Effector CD8-positive, alpha-beta T cell (primary cell): ENCODE results near the gene SWT1.

Source experiments
- DNase-seq: peaks from one replicate; lab custom pipeline; 2025; lab: John Stamatoyannopoulos, UW
- total RNA-seq, 4 experiments: gene quantifications; one replicate each; lab custom pipeline; 2026; lab: John Stamatoyannopoulos, UW

Gene SWT1, protein sequence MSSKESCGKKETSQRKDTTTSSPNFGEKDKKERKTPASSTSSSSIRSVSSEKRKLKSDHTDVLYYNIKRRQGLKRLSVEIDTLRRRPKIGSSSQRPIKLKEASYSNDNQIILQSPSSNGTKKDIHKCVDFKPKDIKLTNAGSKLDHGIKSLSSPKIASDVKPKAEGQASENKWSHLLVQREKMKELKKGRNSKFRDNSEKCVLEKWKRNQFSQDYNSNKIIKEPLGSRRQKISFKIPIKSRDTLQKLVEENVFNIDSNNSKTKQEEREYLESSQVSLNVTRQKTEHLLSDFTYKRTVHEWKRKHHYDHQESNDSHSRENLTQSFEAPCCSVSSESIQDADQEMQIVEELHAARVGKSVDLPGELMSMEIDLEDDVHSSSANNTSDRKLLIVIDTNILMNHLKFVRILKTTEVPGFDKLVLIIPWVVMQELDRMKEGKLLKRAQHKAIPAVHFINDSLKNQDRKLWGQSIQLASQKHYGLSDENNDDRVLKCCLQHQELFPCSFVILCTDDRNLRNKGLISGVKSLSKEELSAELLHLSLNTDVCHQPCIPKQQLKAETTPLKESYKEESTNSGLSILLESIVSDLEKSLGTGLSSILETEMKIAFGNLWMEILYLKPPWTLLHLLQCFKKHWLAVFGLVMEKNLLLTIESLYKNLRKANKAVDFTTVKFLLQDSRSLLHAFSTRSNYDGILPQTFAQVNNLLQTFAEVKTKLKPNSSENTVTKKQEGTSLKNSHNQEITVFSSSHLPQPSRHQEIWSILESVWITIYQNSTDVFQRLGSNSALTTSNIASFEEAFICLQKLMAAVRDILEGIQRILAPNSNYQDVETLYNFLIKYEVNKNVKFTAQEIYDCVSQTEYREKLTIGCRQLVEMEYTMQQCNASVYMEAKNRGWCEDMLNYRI
- total RNA-seq, result 12.1 to 19.4 (median 18.0) reads per million in 4 experiments

- peak; percentile 96 for DNase-seq
Observed at GRCh38 chr1:185156854-185157598, at the start of gene SWT1, which contains the start of gene TRMT1L. SWT1 (plus strand) TSS chr1:185157167; CDS start chr1:185160842, 3,675 bp downstream. TRMT1L (minus strand) TSS chr1:185156953; CDS start chr1:185156712, 241 bp downstream.

GRCh38 chr1:185108321-185108720 is 48.6 kb upstream of the SWT1 start:
- DNase-seq, result no peak

GRCh38 chr1:185110145-185110544 is 46.8 kb upstream of the SWT1 start:
- DNase-seq, result no peak

DNA sequence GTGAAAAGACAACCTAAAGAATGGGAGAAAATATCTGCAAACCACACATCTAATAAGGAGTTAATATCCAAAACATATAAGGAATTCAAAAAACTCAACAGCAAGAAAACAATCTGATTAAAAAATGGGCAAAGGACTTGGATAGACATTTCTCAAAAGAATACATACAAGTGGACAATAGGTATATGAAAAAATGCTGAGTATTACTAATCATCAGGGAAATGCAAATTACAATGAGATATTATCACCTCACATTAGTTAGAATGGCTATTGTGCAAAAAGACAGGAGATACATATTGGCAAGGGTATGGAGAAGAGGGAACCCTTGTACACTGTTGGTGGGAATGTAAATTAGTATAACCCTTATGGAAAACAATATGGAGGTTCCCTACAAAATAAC is 45.1 kb upstream of the SWT1 start:
- DNase-seq, result no peak

DNA sequence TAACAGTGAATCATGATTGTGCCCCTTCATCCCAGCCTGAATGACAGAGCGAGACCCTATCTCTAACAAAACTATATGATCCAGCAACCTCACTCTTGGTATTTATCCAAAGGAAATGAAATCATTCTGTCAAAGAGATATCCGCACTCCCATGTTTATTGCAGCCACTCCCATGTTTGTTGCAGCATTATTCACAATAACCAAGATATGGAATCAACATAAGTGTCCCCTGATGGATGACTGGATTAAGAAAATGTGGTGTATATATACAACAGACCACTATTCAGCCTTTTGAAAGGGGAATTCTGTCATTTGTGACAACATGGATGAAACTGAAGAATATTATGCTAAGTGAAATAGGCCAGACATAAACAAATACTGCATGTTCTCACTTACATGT is 44.6 kb upstream of the SWT1 start:
- no peak for DNase-seq

DNA sequence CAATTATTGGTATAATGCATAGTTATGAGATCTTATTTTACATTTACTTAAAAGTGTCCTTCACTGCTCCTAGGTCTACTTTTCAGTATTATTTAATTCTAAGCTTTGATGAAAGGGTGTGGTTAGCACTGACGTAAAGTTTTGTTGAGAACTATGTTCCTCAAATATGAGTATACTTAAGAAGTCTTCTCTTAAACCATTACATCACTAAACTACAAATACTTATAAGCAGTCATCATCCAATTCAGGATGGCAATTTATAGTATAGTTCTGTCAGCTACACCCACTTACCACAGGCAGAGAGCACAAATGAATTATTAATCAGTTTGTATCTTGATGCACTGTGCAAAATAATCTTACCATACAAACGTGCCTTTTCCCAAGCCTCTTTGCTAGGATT is 27.3 kb upstream of the SWT1 start:
- DNase-seq, result no peak

DNA sequence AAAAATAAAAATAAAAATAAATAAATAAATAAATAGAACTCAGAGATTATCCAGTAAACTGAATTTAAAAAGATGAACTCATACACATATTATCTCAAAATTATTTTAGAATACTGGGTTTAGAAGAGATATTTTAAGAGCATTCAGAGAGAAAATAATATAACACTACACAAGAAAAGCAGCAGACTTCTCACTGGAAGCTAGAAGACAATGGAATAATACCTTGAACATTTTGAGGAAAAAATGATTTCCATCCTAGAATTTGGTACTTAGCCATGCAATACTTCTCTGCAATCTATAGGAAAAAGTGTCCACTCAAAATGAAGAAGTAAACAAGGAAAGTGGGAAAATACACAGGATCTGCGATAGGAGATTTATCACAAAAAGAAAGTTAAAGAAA is 24.4 kb upstream of the SWT1 start:
- no peak for DNase-seq

- no peak for DNase-seq
Observed at GRCh38 chr1:185137896-185138545, 18.9 kb upstream of the SWT1 start.

GRCh38 chr1:185139246-185139645 is 17.7 kb upstream of the SWT1 start:
- no peak for DNase-seq

GRCh38 chr1:185144233-185144632 is 12.7 kb upstream of the SWT1 start:
- no peak for DNase-seq

DNA sequence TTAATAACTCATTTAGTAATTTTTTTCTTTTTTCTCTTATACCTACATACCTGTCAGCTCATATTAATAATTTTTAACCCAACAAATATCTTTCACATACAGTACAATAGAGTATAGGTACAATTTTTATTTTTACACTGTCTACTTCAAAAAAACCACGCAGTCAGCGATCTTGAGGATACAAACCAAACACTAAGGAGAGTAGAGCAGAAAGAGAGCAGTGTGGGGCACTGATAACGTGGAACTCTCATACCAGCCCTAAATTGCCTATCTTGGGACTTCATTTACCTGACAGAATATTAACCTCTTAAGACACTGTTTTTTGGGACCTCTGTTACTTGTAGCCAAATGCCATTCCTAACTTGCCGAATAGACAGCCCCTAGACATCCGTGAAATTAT is 5.8 kb upstream of the SWT1 start:
- no peak for DNase-seq

DNA sequence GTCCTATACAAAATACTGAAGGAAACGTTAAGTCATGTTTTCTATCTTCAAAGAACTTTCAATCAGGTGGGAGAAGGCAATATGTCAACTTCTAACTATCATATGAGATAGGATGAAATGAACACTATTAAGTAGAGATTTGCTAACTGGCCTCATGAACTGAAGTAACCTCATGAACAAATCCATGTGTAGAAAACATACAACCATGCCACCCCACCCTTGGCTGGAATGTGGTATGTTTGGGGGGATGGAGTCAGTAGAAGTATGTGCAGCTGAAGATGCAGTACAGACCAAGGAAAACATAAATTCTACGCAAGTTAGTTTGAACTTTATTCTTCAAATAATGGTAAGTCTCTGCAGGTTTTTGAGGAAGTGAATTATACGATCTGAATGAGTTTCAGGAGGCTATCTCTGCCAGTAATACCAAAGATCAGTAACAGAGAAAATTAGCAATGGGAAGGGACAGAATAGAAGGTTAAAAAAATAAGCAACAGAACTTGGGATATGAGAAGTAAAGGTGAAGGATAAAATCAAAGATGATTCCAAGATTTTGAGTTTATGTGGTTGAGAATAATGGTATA is 4.7 kb upstream of the SWT1 start:
- DNase-seq, result no peak

- no peak for DNase-seq
Observed at GRCh38 chr1:185154912-185155513, 2.0 kb upstream of the SWT1 start.

DNA sequence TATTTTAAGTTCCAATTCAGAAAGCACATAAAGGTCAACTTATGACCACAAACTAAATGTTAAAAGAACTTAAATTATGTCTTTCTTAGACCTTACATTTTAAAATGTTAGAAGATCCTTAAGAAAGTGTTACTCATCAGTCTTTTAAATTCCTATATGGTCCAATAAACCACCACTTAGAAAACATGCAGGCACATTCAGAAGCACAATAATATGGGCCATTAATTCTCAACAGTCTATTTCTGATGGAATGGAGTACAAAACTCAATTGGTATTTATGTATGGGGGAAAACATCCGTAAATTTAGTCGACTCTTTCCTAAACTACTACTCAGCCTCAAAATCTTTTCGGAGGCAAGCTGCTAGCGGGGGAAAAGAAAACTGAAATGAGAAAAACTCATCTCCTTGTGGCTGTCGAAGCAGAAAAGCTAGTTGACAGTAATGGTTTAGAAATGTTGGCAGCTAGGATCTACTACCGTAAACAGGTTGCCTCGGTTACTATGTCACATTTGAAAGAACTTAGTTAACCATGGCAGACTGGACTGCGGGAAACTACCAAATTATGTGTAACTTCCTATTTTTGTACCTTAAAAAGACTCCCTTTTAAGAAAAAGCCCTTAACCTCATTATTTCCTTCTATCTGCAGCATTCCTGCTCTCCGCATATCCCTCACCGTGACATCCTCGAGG is 1.2 kb upstream of the SWT1 start:
- DNase-seq, result no peak

DNA sequence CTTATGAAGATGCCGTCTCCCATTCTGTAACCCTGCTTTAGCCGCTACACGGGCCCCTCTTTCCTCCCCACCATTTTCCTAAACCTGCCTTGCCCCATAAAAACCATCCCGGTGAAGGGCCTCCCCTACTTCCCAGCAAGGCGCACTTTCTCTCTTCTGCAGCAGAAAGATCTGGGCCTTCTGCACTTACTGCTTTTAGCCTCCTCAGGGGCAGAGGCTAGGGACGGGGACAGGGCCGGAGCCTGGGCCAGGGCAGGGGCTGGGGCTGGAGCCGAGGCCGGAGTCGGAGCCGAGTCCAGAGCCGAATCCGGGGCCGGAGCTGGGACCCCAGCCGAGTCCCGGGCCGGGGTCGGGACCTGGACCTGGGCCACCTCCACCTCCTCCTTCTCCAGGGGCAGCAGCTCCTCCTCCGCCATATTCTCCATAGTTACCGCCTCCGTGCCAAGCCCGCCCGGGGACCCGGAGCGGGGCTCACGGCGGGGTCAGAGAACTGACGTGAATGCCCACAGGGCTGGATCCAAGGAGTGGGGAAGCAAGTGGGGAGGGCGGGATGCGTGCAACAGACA is 596 bp upstream of the SWT1 start:
- DNase-seq, result no peak

DNA sequence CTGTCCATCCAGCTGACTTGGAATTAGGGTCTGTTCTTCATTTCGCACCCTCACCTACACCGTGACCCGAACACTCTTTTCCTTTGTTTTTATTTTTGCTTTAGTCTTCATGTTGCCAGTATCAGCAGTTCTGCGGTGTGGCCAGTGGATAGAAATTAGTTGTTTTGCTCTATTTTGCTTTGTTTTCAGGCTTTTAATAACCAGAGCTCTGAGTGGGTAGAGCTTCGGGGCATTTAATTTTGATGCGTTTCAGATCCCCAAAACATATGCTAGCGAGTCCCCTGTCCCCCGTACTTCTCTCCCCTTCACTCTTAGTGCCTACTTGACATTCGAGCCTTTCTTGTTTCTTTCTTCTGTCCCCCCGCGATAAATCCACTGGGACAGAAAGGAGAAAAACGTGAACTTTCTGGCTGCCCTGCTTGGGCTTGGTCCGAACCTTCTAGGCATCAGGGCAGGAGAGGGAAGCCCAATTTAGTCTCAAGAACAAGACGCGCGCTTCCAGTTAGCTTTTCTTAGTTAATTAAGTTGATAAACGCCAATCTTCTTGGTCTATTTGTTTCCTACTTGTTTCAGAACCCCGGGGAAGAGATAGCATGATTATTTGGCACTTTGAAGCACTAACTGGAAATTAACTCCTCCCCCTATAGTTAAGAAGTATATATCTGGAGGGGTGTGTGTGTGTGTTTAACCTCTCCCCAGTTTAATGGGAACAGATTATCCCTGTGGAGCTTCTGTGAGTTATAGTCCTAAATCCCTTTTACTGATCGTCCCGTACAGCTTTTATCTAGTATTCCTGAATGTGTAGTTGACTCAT is 839 bp downstream of the SWT1 start:
- no peak for DNase-seq

GRCh38 chr1:185158800-185159199 is 1.8 kb downstream of the SWT1 start:
- no peak for DNase-seq

DNA sequence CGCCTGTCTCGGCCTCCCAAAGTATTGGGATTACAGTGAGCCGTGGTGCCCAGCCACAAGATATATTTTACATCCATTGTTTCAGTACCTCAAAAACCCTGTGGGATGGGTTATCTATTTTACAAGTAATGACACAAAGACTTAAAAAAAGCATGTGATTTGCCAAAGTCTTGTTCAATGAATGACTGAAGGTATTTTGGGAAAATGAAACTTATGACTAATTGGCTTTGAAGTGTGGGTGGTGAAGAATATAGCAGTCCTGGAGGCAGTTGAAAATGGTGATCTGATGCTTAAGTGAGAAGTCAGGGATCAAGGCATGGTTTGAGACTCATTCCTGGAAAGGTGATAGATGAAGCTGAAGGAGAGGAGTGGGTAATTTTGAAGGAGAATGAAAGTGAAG is 3.0 kb downstream of the SWT1 start:
- no peak for DNase-seq

- no peak for DNase-seq
Observed at GRCh38 chr1:185162491-185162890, 5.5 kb downstream of the SWT1 start.
